Stimulated activated CD4-positive, alpha-beta T cell treated with anti-CD3 and anti-CD28 coated beads, Interleukin-12 subunit alpha, Interleukin-12 subunit beta, amount 100 ng/mL, for 48 hours (primary cell): ENCODE results near the gene HCFC1.

Experiments used
- DNase-seq, 3 donors: peaks; one replicate each; pipeline ENCODE4 v3.0.0-alpha.2; 2020; ENCODE audit warnings: low read depth in 2 of 3, low spot score in 1 of 3

HCFC1 gene

GRCh38 chrX:153959649-153960048, 12.0 kb downstream of the HCFC1 start:
- DNase-seq: no peak

- no peak for DNase-seq
Measured at GRCh38 chrX:153958605-153959004, 13.0 kb downstream of the HCFC1 start.

GRCh38 chrX:153957224-153957623, 14.4 kb downstream of the HCFC1 start:
- DNase-seq: no peak

GRCh38 chrX:153956044-153956907, 15.3 kb downstream of the HCFC1 start:
- DNase-seq: no peak

- DNase-seq: no peak
Measured at GRCh38 chrX:153955228-153955732, 16.3 kb downstream of the HCFC1 start.

GRCh38 chrX:153954558-153955227, 16.9 kb downstream of the HCFC1 start:
- DNase-seq: no peak

- DNase-seq: no peak
Measured at GRCh38 chrX:153953892-153954557, 17.6 kb downstream of the HCFC1 start.

- DNase-seq: peak; percentile 64 to 90 (median 64)
Measured at GRCh38 chrX:153953342-153953830, 18.2 kb downstream of the HCFC1 start.

- no peak for DNase-seq
Measured at GRCh38 chrX:153952373-153953026, 19.1 kb downstream of the HCFC1 start.

GRCh38 chrX:153951683-153952372, 19.8 kb downstream of the HCFC1 start:
- DNase-seq: no peak

GRCh38 chrX:153950127-153950526, 21.5 kb downstream of the HCFC1 start:
- no peak for DNase-seq

- DNase-seq: no peak
Measured at GRCh38 chrX:153948847-153949805, 22.5 kb downstream of the HCFC1 start.

- no peak for DNase-seq
Measured at GRCh38 chrX:153948002-153948466, 23.6 kb downstream of the HCFC1 start.

- DNase-seq: peak; percentile 63 to 75 (median 65)
Measured at GRCh38 chrX:153947009-153947769, 24.4 kb downstream of the HCFC1 start.

GRCh38 chrX:153945956-153946943, 25.4 kb downstream of the HCFC1 start:
- DNase-seq: no peak

- no peak for DNase-seq
Measured at GRCh38 chrX:153944800-153945150, 26.8 kb downstream of the HCFC1 start.

- DNase-seq: peak in 1 of 3 donors; percentile 30
Measured at GRCh38 chrX:153944140-153944799, 27.3 kb downstream of the HCFC1 start, which contains the start of gene RENBP. Gene RENBP (minus strand): TSS chrX:153944643. CDS start chrX:153944610, 33 bp downstream.
